Measurements from ENCODE around the gene DACT2. TPM values are rescaled to one million over a fixed set of nuclear protein-coding genes. Genes with fewer than 3 reads are reported as not detected.

DACT2 gene
- total RNA-seq, 1 donor from 2014 or later, result 0.84 TPM

DNA sequence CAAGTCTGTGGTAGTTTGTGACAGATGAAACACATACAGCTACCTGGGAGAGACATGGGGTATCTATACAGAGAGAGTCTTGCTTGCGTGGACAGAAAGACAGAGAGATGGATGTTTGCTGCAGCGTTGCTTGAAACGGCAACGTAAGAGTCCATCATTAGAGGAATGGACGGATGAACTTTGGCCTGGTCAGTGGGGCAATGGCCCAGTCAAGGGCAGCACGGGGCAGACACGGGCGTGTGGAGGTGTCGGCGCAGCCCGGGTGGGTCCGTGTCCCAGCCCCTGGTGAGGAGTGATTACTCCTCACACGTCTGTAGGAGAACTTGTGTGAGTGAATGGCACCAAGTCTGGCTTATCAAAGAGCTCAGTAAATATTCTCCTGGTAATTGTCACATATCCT lies 21.9 kb downstream of the DACT2 start:
- DNase-seq (ENCODE audit: low read depth), result no peak
- TF ChIP-seq, protein P1, sequence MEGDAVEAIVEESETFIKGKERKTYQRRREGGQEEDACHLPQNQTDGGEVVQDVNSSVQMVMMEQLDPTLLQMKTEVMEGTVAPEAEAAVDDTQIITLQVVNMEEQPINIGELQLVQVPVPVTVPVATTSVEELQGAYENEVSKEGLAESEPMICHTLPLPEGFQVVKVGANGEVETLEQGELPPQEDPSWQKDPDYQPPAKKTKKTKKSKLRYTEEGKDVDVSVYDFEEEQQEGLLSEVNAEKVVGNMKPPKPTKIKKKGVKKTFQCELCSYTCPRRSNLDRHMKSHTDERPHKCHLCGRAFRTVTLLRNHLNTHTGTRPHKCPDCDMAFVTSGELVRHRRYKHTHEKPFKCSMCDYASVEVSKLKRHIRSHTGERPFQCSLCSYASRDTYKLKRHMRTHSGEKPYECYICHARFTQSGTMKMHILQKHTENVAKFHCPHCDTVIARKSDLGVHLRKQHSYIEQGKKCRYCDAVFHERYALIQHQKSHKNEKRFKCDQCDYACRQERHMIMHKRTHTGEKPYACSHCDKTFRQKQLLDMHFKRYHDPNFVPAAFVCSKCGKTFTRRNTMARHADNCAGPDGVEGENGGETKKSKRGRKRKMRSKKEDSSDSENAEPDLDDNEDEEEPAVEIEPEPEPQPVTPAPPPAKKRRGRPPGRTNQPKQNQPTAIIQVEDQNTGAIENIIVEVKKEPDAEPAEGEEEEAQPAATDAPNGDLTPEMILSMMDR (IDR thresholded peaks at IDR 0.05; ENCODE audit: insufficient read depth, low read length, poor library complexity, severe bottlenecking), result no peak
- Histone ChIP-seq H3K36me3 (ENCODE audit: control insufficient read depth, insufficient read depth, low read length) (no peaks in the 10 kb centered on the region), H3K27me3 (ENCODE audit: control insufficient read depth, insufficient read depth, low read length) (peaks cover 5% of the 10 kb centered on the region), H3K4me3 (ENCODE audit: low read depth, low read length) (no peak overlapping the region)

DNA sequence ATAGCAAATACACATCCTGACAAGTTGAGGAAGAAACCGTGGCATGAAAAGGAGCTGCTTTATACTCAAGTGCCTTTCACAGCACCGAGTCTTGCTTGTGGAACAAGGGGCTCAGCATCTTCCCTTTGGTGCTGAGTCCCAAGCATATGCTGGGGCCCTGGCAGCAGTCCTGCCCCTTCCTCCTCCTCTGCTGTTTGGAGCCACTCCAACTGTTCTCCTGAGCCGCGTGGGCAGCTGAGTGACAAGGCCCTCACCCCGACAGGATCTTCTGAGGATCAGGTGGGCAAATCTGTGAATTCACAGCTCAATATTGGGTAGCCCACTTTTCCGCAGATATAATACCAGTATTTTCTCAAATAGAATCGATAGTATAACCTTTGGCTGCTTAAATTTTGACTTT lies 24.7 kb downstream of the DACT2 start:
- H3K4me3 ChIP-seq (ENCODE audit: low read depth, low read length), result no peak overlapping the region
- TF ChIP-seq, protein P1 (IDR thresholded peaks at IDR 0.05; ENCODE audit: insufficient read depth, low read length, poor library complexity, severe bottlenecking), result no peak
- no peaks in the 10 kb centered on the region for H3K36me3 ChIP-seq (ENCODE audit: control insufficient read depth, insufficient read depth, low read length)
- DNase-seq (ENCODE audit: low read depth), result no peak
- H3K27me3 ChIP-seq (ENCODE audit: control insufficient read depth, insufficient read depth, low read length), result peaks cover 5% of the 10 kb centered on the region

DNA sequence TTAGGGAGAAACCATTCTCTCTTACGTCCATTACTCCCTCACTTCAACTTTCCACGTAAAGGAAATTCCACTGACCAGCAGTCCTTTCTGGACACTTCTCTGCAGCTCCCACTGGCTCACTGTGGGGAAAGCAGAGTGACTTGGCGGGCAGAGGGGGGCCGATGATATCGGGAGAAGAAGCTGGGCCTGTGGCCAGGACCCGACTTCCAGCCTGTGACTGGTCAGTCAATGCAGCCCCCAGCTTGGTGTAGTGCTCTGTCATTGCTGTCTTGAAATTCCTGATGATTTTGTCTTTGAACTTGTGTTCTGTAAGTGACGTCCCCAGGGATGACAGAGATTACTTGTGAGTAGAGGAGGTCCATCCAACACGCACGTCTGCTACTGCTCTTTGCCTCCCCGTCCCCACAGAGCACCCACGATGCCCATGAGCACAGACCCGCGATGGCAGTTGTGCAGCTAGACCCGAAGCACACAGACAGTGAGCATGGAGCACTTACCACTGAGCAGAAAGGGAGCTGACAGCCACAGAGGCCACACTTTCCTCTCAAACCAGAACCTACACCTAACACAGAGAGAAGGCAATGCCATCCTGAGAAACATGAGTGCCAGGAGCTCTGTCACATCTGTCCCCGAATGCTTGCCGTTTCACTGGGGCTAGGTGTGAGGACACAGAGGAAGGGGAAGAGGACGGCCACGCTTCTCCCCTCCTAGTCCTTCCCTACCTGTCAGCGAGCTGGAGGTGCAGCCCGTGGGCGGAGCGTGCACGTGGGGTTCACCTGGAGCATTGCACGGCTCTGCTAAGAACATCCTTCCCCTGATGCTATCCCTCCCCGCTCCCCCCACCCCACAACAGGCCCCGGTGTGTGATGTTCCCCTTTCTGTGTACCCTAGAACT lies 25.7 kb downstream of the DACT2 start:
- Histone ChIP-seq H3K4me3 (ENCODE audit: low read depth, low read length) (no peak overlapping the region), H3K27me3 (ENCODE audit: control insufficient read depth, insufficient read depth, low read length) (peaks cover 5% of the 10 kb centered on the region), H3K36me3 (ENCODE audit: control insufficient read depth, insufficient read depth, low read length) (no peaks in the 10 kb centered on the region)
- TF ChIP-seq, protein P1 (IDR thresholded peaks at IDR 0.05; ENCODE audit: insufficient read depth, low read length, poor library complexity, severe bottlenecking), result no peak
- DNase-seq (ENCODE audit: low read depth), result no peak

DNA sequence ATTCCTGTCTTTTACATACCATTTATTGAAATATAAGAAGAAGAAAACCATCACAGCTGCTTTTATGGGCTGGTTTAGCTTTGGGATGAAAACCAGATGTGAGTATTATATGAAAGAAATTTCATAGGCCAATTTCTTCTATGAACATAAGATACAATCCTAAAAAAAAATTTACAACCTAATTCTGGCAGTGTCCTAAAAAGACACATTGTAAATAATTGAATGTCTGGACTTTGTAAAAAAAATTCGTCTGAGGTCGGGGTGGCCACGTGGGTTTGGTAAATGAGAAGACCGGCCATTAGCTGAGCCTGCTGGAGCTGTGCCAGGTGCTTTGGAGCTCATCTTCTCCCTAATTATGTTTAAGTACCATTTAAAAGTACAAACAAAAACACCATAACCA lies 26.8 kb downstream of the DACT2 start:
- DNase-seq (ENCODE audit: low read depth), result no peak
- no peaks in the 10 kb centered on the region for H3K36me3 ChIP-seq (ENCODE audit: control insufficient read depth, insufficient read depth, low read length)
- TF ChIP-seq, protein P1 (IDR thresholded peaks at IDR 0.05; ENCODE audit: insufficient read depth, low read length, poor library complexity, severe bottlenecking), result no peak

DNA sequence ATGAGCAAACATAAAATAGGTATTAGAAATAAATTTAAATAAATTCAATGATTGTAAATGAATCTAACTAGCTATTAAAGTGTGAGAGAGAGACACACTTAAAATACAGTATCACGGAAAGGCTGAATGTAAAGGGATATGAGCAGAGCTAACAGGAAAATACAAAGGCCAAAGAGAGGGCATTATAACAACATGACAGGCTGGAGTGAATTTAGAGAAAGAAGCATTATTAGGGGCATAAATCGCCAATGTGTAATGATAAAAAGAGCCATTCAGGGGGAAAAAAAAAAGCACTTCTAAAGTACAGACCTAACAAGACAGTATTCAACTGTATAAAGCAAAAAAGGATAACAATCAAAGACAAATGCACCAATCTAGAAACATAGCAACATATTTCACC lies 28.1 kb downstream of the DACT2 start:
- Histone ChIP-seq H3K27me3 (ENCODE audit: control insufficient read depth, insufficient read depth, low read length) (peaks cover 5% of the 10 kb centered on the region), H3K36me3 (ENCODE audit: control insufficient read depth, insufficient read depth, low read length) (no peaks in the 10 kb centered on the region), H3K4me3 (ENCODE audit: low read depth, low read length) (no peak overlapping the region)
- TF ChIP-seq, protein P1 (IDR thresholded peaks at IDR 0.05; ENCODE audit: insufficient read depth, low read length, poor library complexity, severe bottlenecking), result no peak
- DNase-seq (ENCODE audit: low read depth), result no peak

More for the DNA sequence above, 26.8 kb downstream of the DACT2 start:
- Histone ChIP-seq H3K4me3 (ENCODE audit: low read depth, low read length) (no peak overlapping the region), H3K27me3 (ENCODE audit: control insufficient read depth, insufficient read depth, low read length) (peaks cover 5% of the 10 kb centered on the region)
